ENCODE data around the gene ZNF398.
"Not testable (repeated sequence)": the region's sequence is repeated elsewhere in the genome, so short reads cannot be mapped to it uniquely, and the experiment has no call there.

The ZNF398 gene

GRCh38 chr7:149126662-149127266 is 20.5 kb upstream of the ZNF398 start:
- H3K4me3 ChIP-seq (ENCODE audit: low read length) = peak overlapping the region; percentile 93
- peaks cover 4% of the 10 kb centered on the region for H3K4me1 ChIP-seq (ENCODE audit: control insufficient read depth, insufficient read depth, low read length)
- peaks cover 14% of the 10 kb centered on the region for H3K36me3 ChIP-seq (ENCODE audit: insufficient read depth, low read length)
- no peaks in the 10 kb centered on the region for H3K27me3 ChIP-seq (ENCODE audit: control insufficient read depth, insufficient read depth, low read length)
- H3K4me2 ChIP-seq (ENCODE audit: low read length) = peak overlapping the region; percentile 98
- H3K9me3 ChIP-seq (replicated peaks; ENCODE audit: low read length) = peaks cover 6% of the 10 kb centered on the region
- peak overlapping the region; percentile 99 for H3K9ac ChIP-seq (ENCODE audit: low read depth, low read length)

- Histone ChIP-seq H3K36me3 (ENCODE audit: insufficient read depth, low read length) (peaks cover 21% of the 10 kb centered on the region), H3K9me3 (replicated peaks; ENCODE audit: low read length) (peaks cover 6% of the 10 kb centered on the region), H3K4me3 (ENCODE audit: low read length) (no peak overlapping the region), H3K9ac (ENCODE audit: low read depth, low read length) (no peak overlapping the region), H3K27me3 (ENCODE audit: control insufficient read depth, insufficient read depth, low read length) (no peaks in the 10 kb centered on the region), H3K4me2 (ENCODE audit: low read length) (no peak overlapping the region), H3K4me1 (ENCODE audit: control insufficient read depth, insufficient read depth, low read length) (no peaks in the 10 kb centered on the region)
These were observed 16.6 kb upstream of the ZNF398 start for GRCh38 chr7:149130572-149131198.

- no peak overlapping the region for H3K9ac ChIP-seq (ENCODE audit: low read depth, low read length)
- no peak overlapping the region for H3K4me3 ChIP-seq (ENCODE audit: low read length)
- no peak overlapping the region for H3K4me2 ChIP-seq (ENCODE audit: low read length)
- H3K9me3 ChIP-seq (replicated peaks; ENCODE audit: low read length) = peaks cover 6% of the 10 kb centered on the region
- H3K27me3 ChIP-seq (ENCODE audit: control insufficient read depth, insufficient read depth, low read length) = no peaks in the 10 kb centered on the region
- H3K36me3 ChIP-seq (ENCODE audit: insufficient read depth, low read length) = peaks cover 21% of the 10 kb centered on the region
- H3K4me1 ChIP-seq (ENCODE audit: control insufficient read depth, insufficient read depth, low read length) = no peaks in the 10 kb centered on the region
These were observed 14.1 kb upstream of the ZNF398 start for GRCh38 chr7:149133028-149133710.

GRCh38 chr7:149136118-149136517 is 11.1 kb upstream of the ZNF398 start:
- Histone ChIP-seq H3K36me3 (ENCODE audit: insufficient read depth, low read length) (peaks cover 10% of the 10 kb centered on the region), H3K4me3 (ENCODE audit: low read length) (no peak overlapping the region), H3K9me3 (replicated peaks; ENCODE audit: low read length) (no peaks in the 10 kb centered on the region), H3K4me2 (ENCODE audit: low read length) (no peak overlapping the region), H3K4me1 (ENCODE audit: control insufficient read depth, insufficient read depth, low read length) (no peaks in the 10 kb centered on the region), H3K27me3 (ENCODE audit: control insufficient read depth, insufficient read depth, low read length) (no peaks in the 10 kb centered on the region), H3K9ac (ENCODE audit: low read depth, low read length) (no peak overlapping the region)

GRCh38 chr7:149140831-149141230 is 6.4 kb upstream of the ZNF398 start:
- Histone ChIP-seq H3K9me3 (replicated peaks; ENCODE audit: low read length) (no peaks in the 10 kb centered on the region), H3K9ac (ENCODE audit: low read depth, low read length) (no peak overlapping the region), H3K36me3 (ENCODE audit: insufficient read depth, low read length) (no peaks in the 10 kb centered on the region), H3K27me3 (ENCODE audit: control insufficient read depth, insufficient read depth, low read length) (no peaks in the 10 kb centered on the region), H3K4me2 (ENCODE audit: low read length) (no peak overlapping the region), H3K4me1 (ENCODE audit: control insufficient read depth, insufficient read depth, low read length) (no peaks in the 10 kb centered on the region), H3K4me3 (ENCODE audit: low read length) (no peak overlapping the region)

- Histone ChIP-seq H3K27me3 (ENCODE audit: control insufficient read depth, insufficient read depth, low read length) (no peaks in the 10 kb centered on the region), H3K36me3 (ENCODE audit: insufficient read depth, low read length) (no peaks in the 10 kb centered on the region), H3K4me1 (ENCODE audit: control insufficient read depth, insufficient read depth, low read length) (peaks cover 2% of the 10 kb centered on the region)
These were observed 5.4 kb upstream of the ZNF398 start for GRCh38 chr7:149141893-149142292.

GRCh38 chr7:149144436-149144922 is 2.8 kb upstream of the ZNF398 start:
- not testable (repeated sequence) for H3K4me3 ChIP-seq (ENCODE audit: low read length); H3K9ac ChIP-seq (ENCODE audit: low read depth, low read length); H3K27me3 ChIP-seq (ENCODE audit: control insufficient read depth, insufficient read depth, low read length); H3K4me2 ChIP-seq (ENCODE audit: low read length); H3K9me3 ChIP-seq (replicated peaks; ENCODE audit: low read length); H3K4me1 ChIP-seq (ENCODE audit: control insufficient read depth, insufficient read depth, low read length); H3K36me3 ChIP-seq (ENCODE audit: insufficient read depth, low read length)

More at GRCh38 chr7:149141893-149142292, 5.4 kb upstream of the ZNF398 start:
- H3K4me2 ChIP-seq (ENCODE audit: low read length) = no peak overlapping the region
- no peak overlapping the region for H3K9ac ChIP-seq (ENCODE audit: low read depth, low read length)
- H3K9me3 ChIP-seq (replicated peaks; ENCODE audit: low read length) = no peaks in the 10 kb centered on the region
- H3K4me3 ChIP-seq (ENCODE audit: low read length) = no peak overlapping the region

- Histone ChIP-seq H3K4me2 (ENCODE audit: low read length) (no peak overlapping the region), H3K4me1 (ENCODE audit: control insufficient read depth, insufficient read depth, low read length) (peaks cover 3% of the 10 kb centered on the region), H3K9me3 (replicated peaks; ENCODE audit: low read length) (no peaks in the 10 kb centered on the region), H3K27me3 (ENCODE audit: control insufficient read depth, insufficient read depth, low read length) (no peaks in the 10 kb centered on the region), H3K9ac (ENCODE audit: low read depth, low read length) (no peak overlapping the region), H3K36me3 (ENCODE audit: insufficient read depth, low read length) (no peaks in the 10 kb centered on the region), H3K4me3 (ENCODE audit: low read length) (no peak overlapping the region)
These were observed 2.0 kb upstream of the ZNF398 start for GRCh38 chr7:149145031-149145845.

GRCh38 chr7:149147752-149148653 is 750 bp downstream of the ZNF398 start:
- Histone ChIP-seq H3K36me3 (ENCODE audit: insufficient read depth, low read length) (peaks cover 3% of the 10 kb centered on the region), H3K4me3 (ENCODE audit: low read length) (peak overlapping the region; percentile 99), H3K27me3 (ENCODE audit: control insufficient read depth, insufficient read depth, low read length) (no peaks in the 10 kb centered on the region), H3K4me2 (ENCODE audit: low read length) (peak overlapping the region; percentile 97), H3K9me3 (replicated peaks; ENCODE audit: low read length) (no peaks in the 10 kb centered on the region), H3K9ac (ENCODE audit: low read depth, low read length) (peak overlapping the region; percentile 96), H3K4me1 (ENCODE audit: control insufficient read depth, insufficient read depth, low read length) (peaks cover 3% of the 10 kb centered on the region)

- Histone ChIP-seq H3K27me3 (ENCODE audit: control insufficient read depth, insufficient read depth, low read length) (no peaks in the 10 kb centered on the region), H3K4me2 (ENCODE audit: low read length) (no peak overlapping the region), H3K9me3 (replicated peaks; ENCODE audit: low read length) (no peaks in the 10 kb centered on the region), H3K36me3 (ENCODE audit: insufficient read depth, low read length) (peaks cover 15% of the 10 kb centered on the region), H3K4me1 (ENCODE audit: control insufficient read depth, insufficient read depth, low read length) (peaks cover 3% of the 10 kb centered on the region), H3K4me3 (ENCODE audit: low read length) (no peak overlapping the region), H3K9ac (ENCODE audit: low read depth, low read length) (no peak overlapping the region)
These were observed 3.7 kb downstream of the ZNF398 start for GRCh38 chr7:149150981-149151380.

All from skeletal muscle satellite cell (primary cell).